ENCODE data around the gene OR5K4. TPM values are rescaled to one million over a fixed set of nuclear protein-coding genes. Genes with fewer than 3 reads are reported as not detected.

The OR5K4 gene
- polyA plus RNA-seq, 1 donor from 2014 or later: not detected

DNA sequence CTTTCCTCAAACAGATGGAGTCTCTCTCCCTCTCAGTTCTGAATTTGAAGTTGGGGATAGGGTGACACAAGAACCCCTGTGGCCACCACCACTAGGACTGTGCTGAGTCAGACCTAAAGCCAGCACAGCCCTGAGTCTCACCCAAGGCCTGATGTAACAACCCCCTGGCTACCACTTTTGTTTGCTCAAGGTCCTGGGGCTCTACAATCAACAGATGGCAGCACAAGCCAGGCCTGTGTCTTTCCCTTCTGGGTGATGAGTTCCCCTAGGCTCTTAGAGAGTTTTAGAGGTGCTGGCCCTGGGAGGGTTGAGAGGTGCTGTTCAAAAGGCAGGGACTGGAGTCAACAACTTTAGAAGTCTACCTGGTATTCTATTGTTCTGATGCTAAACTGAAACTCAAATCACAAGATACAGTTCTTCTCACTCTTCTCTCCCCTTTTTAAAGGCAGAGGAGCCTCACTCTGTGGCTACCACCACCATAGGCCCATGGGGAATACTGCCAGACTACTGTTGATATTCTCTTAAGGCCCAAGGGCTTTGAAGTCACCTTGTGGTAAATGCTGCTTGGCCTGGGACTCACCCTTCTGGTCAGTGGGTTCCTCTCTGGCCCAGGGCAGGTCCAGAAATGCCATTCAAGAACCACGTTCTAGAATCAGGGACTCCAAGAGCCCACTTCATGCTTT is 6.5 kb downstream of the OR5K4 start:
- no peaks in the 10 kb centered on the region for H3K79me2 ChIP-seq (replicated peaks; ENCODE audit: insufficient read depth, low read length)

DNA sequence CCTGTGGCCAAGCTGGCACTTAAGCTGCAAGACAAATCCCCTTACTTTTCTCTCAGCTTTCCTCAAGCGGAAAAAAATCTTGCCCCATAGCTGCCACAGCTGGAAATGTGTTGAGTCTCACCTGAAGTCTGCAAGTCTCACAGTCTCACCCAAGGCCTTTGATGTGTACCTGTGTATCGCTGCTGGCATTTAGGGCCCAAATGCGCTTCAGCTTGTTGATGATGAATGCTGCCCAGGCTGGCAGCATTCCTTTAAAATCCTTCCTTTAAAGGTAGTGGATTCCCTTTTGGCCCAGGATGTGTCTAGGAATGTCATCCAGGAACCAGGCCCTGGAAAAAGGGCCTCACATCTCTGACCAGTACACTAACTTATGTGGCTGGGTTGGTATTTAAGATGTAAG is 7.0 kb downstream of the OR5K4 start:
- H3K9me3 ChIP-seq (ENCODE audit: low read length): no peaks in the 10 kb centered on the region
- no peak overlapping the region for H3K4me2 ChIP-seq (ENCODE audit: low read length)
- H3F3A ChIP-seq (ENCODE audit: insufficient read depth, low read length, poor library complexity, severe bottlenecking): no peaks in the 10 kb centered on the region
- no peak overlapping the region for H2AFZ ChIP-seq (ENCODE audit: low read depth, low read length)
- no peaks in the 10 kb centered on the region for H3K9me2 ChIP-seq (ENCODE audit: insufficient read depth, low read length)
- no peak for TF ChIP-seq TAF1 (IDR thresholded peaks at IDR 0.05; ENCODE audit: low read depth)
- no peak for TF ChIP-seq EZH2 (IDR thresholded peaks at IDR 0.05; ENCODE audit: borderline replicate concordance, insufficient read depth, low read length, poor library complexity, severe bottlenecking)
- TF ChIP-seq SMC3 (conservative IDR thresholded peaks at IDR 0.05; ENCODE audit: poor library complexity): no peak
- TF ChIP-seq, protein P1, sequence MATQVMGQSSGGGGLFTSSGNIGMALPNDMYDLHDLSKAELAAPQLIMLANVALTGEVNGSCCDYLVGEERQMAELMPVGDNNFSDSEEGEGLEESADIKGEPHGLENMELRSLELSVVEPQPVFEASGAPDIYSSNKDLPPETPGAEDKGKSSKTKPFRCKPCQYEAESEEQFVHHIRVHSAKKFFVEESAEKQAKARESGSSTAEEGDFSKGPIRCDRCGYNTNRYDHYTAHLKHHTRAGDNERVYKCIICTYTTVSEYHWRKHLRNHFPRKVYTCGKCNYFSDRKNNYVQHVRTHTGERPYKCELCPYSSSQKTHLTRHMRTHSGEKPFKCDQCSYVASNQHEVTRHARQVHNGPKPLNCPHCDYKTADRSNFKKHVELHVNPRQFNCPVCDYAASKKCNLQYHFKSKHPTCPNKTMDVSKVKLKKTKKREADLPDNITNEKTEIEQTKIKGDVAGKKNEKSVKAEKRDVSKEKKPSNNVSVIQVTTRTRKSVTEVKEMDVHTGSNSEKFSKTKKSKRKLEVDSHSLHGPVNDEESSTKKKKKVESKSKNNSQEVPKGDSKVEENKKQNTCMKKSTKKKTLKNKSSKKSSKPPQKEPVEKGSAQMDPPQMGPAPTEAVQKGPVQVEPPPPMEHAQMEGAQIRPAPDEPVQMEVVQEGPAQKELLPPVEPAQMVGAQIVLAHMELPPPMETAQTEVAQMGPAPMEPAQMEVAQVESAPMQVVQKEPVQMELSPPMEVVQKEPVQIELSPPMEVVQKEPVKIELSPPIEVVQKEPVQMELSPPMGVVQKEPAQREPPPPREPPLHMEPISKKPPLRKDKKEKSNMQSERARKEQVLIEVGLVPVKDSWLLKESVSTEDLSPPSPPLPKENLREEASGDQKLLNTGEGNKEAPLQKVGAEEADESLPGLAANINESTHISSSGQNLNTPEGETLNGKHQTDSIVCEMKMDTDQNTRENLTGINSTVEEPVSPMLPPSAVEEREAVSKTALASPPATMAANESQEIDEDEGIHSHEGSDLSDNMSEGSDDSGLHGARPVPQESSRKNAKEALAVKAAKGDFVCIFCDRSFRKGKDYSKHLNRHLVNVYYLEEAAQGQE (IDR thresholded peaks at IDR 0.05; ENCODE audit: borderline replicate concordance): no peak
- TF ChIP-seq, protein P2, sequence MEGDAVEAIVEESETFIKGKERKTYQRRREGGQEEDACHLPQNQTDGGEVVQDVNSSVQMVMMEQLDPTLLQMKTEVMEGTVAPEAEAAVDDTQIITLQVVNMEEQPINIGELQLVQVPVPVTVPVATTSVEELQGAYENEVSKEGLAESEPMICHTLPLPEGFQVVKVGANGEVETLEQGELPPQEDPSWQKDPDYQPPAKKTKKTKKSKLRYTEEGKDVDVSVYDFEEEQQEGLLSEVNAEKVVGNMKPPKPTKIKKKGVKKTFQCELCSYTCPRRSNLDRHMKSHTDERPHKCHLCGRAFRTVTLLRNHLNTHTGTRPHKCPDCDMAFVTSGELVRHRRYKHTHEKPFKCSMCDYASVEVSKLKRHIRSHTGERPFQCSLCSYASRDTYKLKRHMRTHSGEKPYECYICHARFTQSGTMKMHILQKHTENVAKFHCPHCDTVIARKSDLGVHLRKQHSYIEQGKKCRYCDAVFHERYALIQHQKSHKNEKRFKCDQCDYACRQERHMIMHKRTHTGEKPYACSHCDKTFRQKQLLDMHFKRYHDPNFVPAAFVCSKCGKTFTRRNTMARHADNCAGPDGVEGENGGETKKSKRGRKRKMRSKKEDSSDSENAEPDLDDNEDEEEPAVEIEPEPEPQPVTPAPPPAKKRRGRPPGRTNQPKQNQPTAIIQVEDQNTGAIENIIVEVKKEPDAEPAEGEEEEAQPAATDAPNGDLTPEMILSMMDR (IDR thresholded peaks at IDR 0.05; ENCODE audit: poor library complexity, severe bottlenecking): no peak
- TF ChIP-seq POLR2AphosphoS5 (IDR thresholded peaks at IDR 0.05): no peak
- TF ChIP-seq EP300 (conservative IDR thresholded peaks at IDR 0.05; ENCODE audit: poor library complexity, severe bottlenecking): no peak
- no peak for TF ChIP-seq RAD21 (conservative IDR thresholded peaks at IDR 0.05)
- H3K27me3 ChIP-seq (ENCODE audit: insufficient read depth, low read depth, low read length): no peaks in the 10 kb centered on the region
- no peak overlapping the region for H3K4me3 ChIP-seq (ENCODE audit: low read length)
- H3K9ac ChIP-seq (ENCODE audit: low read length): no peak overlapping the region
- H3K36me3 ChIP-seq (ENCODE audit: insufficient read depth, low read length): no peaks in the 10 kb centered on the region
- no peaks in the 10 kb centered on the region for H4K20me1 ChIP-seq (ENCODE audit: insufficient read depth)
- no peaks in the 10 kb centered on the region for H3K79me2 ChIP-seq (replicated peaks; ENCODE audit: insufficient read depth, low read length)
- no peak overlapping the region for H3K27ac ChIP-seq (ENCODE audit: low read length)

More for the DNA sequence above, 6.5 kb downstream of the OR5K4 start:
- no peaks in the 10 kb centered on the region for H3K36me3 ChIP-seq (ENCODE audit: insufficient read depth, low read length)
- no peak overlapping the region for H3K4me2 ChIP-seq (ENCODE audit: low read length)
- H3K27ac ChIP-seq (ENCODE audit: low read length): no peak overlapping the region
- no peak overlapping the region for H2AFZ ChIP-seq (ENCODE audit: low read depth, low read length)
- no peaks in the 10 kb centered on the region for H3K9me2 ChIP-seq (ENCODE audit: insufficient read depth, low read length)
- no peaks in the 10 kb centered on the region for H3F3A ChIP-seq (ENCODE audit: insufficient read depth, low read length, poor library complexity, severe bottlenecking)
- TF ChIP-seq POLR2AphosphoS5 (IDR thresholded peaks at IDR 0.05): no peak
- no peak for TF ChIP-seq EZH2 (IDR thresholded peaks at IDR 0.05; ENCODE audit: borderline replicate concordance, insufficient read depth, low read length, poor library complexity, severe bottlenecking)
- no peak for TF ChIP-seq EP300 (conservative IDR thresholded peaks at IDR 0.05; ENCODE audit: poor library complexity, severe bottlenecking)
- TF ChIP-seq SMC3 (conservative IDR thresholded peaks at IDR 0.05; ENCODE audit: poor library complexity): no peak
- no peak for TF ChIP-seq MXI1 (conservative IDR thresholded peaks at IDR 0.05; ENCODE audit: poor library complexity, severe bottlenecking)
- TF ChIP-seq, protein P2 (IDR thresholded peaks at IDR 0.05; ENCODE audit: poor library complexity, severe bottlenecking): no peak
- no peak for TF ChIP-seq TAF1 (IDR thresholded peaks at IDR 0.05; ENCODE audit: low read depth)
- H3K27me3 ChIP-seq (ENCODE audit: insufficient read depth, low read depth, low read length): no peaks in the 10 kb centered on the region
- no peak overlapping the region for H3K4me3 ChIP-seq (ENCODE audit: low read length)
- no peaks in the 10 kb centered on the region for H3K9me3 ChIP-seq (ENCODE audit: low read length)
- H4K20me1 ChIP-seq (ENCODE audit: insufficient read depth): no peaks in the 10 kb centered on the region
- H3K9ac ChIP-seq (ENCODE audit: low read length): no peak overlapping the region
